Mesothelial cell of epicardium (in vitro differentiated cells): ENCODE results near the gene TRIM8. TPM values are rescaled to one million over a fixed set of nuclear protein-coding genes. Genes with fewer than 3 reads are reported as not detected.

ENCODE experiments used
- DNase-seq, 2 experiments: peaks; one replicate each; pipeline ENCODE4 v3.0.0; 2021; ENCODE audit warnings: low spot score in 2 of 2; ENCODE audit not compliant: unreplicated experiment in 2 of 2
- H3K27ac Mint-ChIP-seq: 2 replicates; pipeline ENCODE4 v1.8.0; 2021; ENCODE audit warnings: mixed read lengths
- H3K27me3 Mint-ChIP-seq: 2 replicates; pipeline ENCODE4 v1.8.0; 2021; ENCODE audit warnings: low read depth, mixed read lengths
- H3K36me3 Mint-ChIP-seq: 2 replicates; pipeline ENCODE4 v1.8.0; 2021; ENCODE audit warnings: mixed read lengths
- H3K4me1 Mint-ChIP-seq: 2 replicates; pipeline ENCODE4 v1.8.0; 2021; ENCODE audit warnings: mixed read lengths
- H3K4me3 Mint-ChIP-seq: 2 replicates; pipeline ENCODE4 v1.8.0; 2021; ENCODE audit warnings: mild to moderate bottlenecking, moderate library complexity, mixed read lengths
- H3K9me3 Mint-ChIP-seq: 2 replicates; pipeline ENCODE4 v1.8.0; 2021; ENCODE audit warnings: mixed read lengths
- CTCF ChIP-seq: fragments of 200-600 bp; sonication (generic); IDR thresholded peaks from one replicate; pipeline ENCODE4 v1.5.0; 2021; ENCODE audit warnings: antibody characterized with exemption; ENCODE audit not compliant: unreplicated experiment
- total RNA-seq: library from RNA; stranded (reverse); gene quantifications from 3 replicates; pipeline ENCODE4 v1.2.1, GENCODE V29; 2021

The TRIM8 gene
- total RNA-seq, 1 donor from 2014 or later, result 79.2 TPM

GRCh38 chr10:102598243-102598642 is 46.0 kb upstream of the TRIM8 start:
- no peak for DNase-seq
- Mint-ChIP-seq H3K9me3 (no peaks in the 10 kb centered on the region), H3K4me1 (peaks cover 6% of the 10 kb centered on the region), H3K36me3 (peaks cover 11% of the 10 kb centered on the region), H3K4me3 (no peak overlapping the region), H3K27me3 (no peaks in the 10 kb centered on the region), H3K27ac (peak overlapping the region; percentile 47)
- TF ChIP-seq CTCF, result no peak

GRCh38 chr10:102599565-102600327 is 44.5 kb upstream of the TRIM8 start:
- Mint-ChIP-seq H3K27ac (peak overlapping the region; percentile 85), H3K36me3 (peaks cover 11% of the 10 kb centered on the region), H3K27me3 (no peaks in the 10 kb centered on the region), H3K4me3 (no peak overlapping the region), H3K4me1 (peaks cover 6% of the 10 kb centered on the region), H3K9me3 (no peaks in the 10 kb centered on the region)
- no peak for TF ChIP-seq CTCF
- DNase-seq, result no peak

- no peak overlapping the region for H3K27ac Mint-ChIP-seq
- TF ChIP-seq CTCF, result no peak
- peaks cover 11% of the 10 kb centered on the region for H3K36me3 Mint-ChIP-seq
- no peak for DNase-seq
- H3K9me3 Mint-ChIP-seq, result no peaks in the 10 kb centered on the region
- peaks cover 6% of the 10 kb centered on the region for H3K4me1 Mint-ChIP-seq
- H3K4me3 Mint-ChIP-seq, result no peak overlapping the region
- H3K27me3 Mint-ChIP-seq, result no peaks in the 10 kb centered on the region
These were observed 43.5 kb upstream of the TRIM8 start for GRCh38 chr10:102600816-102601215.

GRCh38 chr10:102601639-102602038 is 42.6 kb upstream of the TRIM8 start:
- H3K4me3 Mint-ChIP-seq, result no peak overlapping the region
- H3K27me3 Mint-ChIP-seq, result no peaks in the 10 kb centered on the region
- DNase-seq, result no peak
- no peak for TF ChIP-seq CTCF
- peaks cover 6% of the 10 kb centered on the region for H3K4me1 Mint-ChIP-seq
- no peak overlapping the region for H3K27ac Mint-ChIP-seq
- no peaks in the 10 kb centered on the region for H3K9me3 Mint-ChIP-seq
- H3K36me3 Mint-ChIP-seq, result peaks cover 14% of the 10 kb centered on the region

GRCh38 chr10:102602272-102603045 is 41.8 kb upstream of the TRIM8 start:
- no peak for TF ChIP-seq CTCF
- no peaks in the 10 kb centered on the region for H3K9me3 Mint-ChIP-seq
- no peaks in the 10 kb centered on the region for H3K27me3 Mint-ChIP-seq
- H3K4me3 Mint-ChIP-seq, result no peak overlapping the region
- no peak for DNase-seq
- H3K36me3 Mint-ChIP-seq, result peaks cover 16% of the 10 kb centered on the region
- peaks cover 6% of the 10 kb centered on the region for H3K4me1 Mint-ChIP-seq
- peak overlapping the region; percentile 47 for H3K27ac Mint-ChIP-seq
